Astrocyte of the cerebellum (primary cell): Measurements from ENCODE around the gene VPS51.

Experiments
- DNase-seq: peaks from one replicate; pipeline ENCODE4 v3.0.0-alpha.2; 2011; ENCODE audit warnings: low read depth
- H3K4me3 ChIP-seq: 2 replicates; pipeline ENCODE4 v1.5.1; 2011; ENCODE audit warnings: mild to moderate bottlenecking, low read depth, low read length, moderate library complexity
- in situ Hi-C: cut with HindIII; loops from 2 replicates; pipeline ENCODE4 v1.10.0; 2017; ENCODE audit warnings: low sequenced_read_pairs
- TF ChIP-seq, protein P1 (sequence below): IDR thresholded peaks from 2 replicates; pipeline ENCODE4 v1.5.1; 2012; ENCODE audit warnings: low read length, low read depth, moderate library complexity, mild to moderate bottlenecking; ENCODE audit errors: missing control alignments

The VPS51 gene

DNA sequence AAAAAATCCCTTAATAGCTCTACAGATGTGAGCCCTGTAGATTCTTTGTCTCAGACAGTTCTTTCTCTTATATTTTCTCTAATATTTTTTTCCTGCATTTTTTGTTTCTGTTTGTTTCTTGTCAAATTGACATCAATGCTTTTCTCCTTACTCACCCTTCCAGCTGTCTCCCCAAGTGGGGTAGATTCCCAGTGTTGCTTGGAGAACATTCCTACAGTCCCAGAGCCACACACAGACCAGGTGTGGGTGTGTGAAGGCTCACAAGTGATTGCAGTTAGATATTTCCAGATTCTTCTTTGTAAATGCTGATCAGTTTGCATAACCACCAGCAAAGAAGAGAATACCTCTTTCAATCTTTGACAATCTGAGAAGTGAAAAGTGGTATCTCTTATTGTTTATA is 7.5 kb downstream of the VPS51 start:
- TF ChIP-seq, protein P1, sequence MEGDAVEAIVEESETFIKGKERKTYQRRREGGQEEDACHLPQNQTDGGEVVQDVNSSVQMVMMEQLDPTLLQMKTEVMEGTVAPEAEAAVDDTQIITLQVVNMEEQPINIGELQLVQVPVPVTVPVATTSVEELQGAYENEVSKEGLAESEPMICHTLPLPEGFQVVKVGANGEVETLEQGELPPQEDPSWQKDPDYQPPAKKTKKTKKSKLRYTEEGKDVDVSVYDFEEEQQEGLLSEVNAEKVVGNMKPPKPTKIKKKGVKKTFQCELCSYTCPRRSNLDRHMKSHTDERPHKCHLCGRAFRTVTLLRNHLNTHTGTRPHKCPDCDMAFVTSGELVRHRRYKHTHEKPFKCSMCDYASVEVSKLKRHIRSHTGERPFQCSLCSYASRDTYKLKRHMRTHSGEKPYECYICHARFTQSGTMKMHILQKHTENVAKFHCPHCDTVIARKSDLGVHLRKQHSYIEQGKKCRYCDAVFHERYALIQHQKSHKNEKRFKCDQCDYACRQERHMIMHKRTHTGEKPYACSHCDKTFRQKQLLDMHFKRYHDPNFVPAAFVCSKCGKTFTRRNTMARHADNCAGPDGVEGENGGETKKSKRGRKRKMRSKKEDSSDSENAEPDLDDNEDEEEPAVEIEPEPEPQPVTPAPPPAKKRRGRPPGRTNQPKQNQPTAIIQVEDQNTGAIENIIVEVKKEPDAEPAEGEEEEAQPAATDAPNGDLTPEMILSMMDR: no peak
- DNase-seq: no peak
- in situ Hi-C loops: no loop called here
- no peak overlapping the region for H3K4me3 ChIP-seq

DNA sequence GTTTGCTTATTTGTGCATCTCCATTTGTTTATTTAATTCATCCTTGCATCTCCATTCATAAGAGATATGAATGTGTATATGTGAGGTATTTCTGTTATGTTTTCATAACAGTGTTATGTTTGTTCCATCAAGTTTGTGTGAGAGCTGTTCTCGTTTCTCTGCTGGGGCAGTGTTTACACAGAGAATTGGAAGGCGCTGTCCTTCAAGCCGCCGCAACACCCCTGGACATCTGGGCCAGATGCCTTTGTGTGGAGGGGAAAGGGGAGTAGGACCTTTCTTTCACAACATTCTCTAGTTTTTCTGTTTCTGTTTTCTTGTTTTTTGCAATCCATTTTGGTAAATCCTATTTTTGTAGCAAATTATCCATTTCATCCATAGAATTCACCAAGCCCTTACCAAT is 8.6 kb downstream of the VPS51 start:
- H3K4me3 ChIP-seq: no peak overlapping the region
- in situ Hi-C loops: no loop called here
- TF ChIP-seq, protein P1: no peak
- no peak for DNase-seq

DNA sequence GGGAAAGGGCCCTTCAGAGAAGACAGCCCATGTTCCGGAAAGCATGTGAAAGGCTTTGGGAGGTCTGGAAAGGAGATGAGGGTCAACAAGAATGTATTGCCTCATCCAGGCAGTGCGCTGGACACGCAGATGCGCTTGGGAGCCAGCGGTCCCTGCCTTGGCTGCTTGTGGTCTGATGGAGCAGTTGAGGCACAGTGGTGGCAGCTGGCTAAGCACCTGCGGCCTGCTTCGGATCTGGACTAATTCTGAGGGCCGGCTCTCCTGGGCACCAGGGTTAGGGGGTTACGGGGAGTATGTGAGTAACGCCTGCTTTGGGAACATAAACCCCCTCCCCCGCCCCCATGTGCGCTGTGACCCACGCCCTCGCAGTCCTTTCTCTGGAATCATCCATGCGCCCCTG is 11.1 kb downstream of the VPS51 start:
- no peak overlapping the region for H3K4me3 ChIP-seq
- in situ Hi-C loops: no loop called here
- no peak for DNase-seq
- TF ChIP-seq, protein P1: no peak

DNA sequence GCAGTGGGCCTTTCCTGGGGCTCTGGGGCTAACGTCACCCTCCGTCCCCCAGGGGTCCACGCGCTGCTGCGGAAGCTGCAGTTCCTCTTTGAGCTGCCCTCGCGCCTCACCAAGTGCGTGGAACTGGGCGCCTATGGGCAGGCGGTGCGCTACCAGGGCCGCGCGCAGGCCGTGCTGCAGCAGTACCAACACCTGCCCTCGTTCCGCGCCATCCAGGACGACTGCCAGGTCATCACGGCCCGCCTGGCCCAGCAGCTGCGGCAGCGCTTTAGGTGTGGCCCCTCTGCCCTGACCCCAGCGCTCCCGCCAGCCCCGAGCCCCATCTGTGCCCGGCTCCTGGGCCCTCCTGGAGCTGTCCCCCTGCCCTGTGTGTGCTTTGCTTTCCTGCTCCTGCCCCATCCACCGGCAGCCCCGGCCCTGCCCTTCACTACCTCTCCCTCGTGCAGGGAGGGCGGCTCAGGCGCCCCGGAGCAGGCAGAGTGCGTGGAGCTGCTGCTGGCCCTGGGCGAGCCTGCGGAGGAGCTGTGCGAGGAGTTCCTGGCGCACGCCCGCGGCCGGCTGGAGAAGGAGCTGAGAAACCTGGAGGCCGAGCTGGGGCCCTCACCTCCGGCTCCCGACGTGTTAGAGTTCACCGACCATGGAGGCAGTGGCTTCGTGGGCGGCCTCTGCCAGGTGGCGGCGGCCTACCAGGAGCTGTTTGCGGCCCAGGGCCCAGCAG is 11.9 kb downstream of the VPS51 start:
- DNase-seq: no peak
- TF ChIP-seq, protein P1: no peak
- no peak overlapping the region for H3K4me3 ChIP-seq
- in situ Hi-C loops: no loop called here

DNA sequence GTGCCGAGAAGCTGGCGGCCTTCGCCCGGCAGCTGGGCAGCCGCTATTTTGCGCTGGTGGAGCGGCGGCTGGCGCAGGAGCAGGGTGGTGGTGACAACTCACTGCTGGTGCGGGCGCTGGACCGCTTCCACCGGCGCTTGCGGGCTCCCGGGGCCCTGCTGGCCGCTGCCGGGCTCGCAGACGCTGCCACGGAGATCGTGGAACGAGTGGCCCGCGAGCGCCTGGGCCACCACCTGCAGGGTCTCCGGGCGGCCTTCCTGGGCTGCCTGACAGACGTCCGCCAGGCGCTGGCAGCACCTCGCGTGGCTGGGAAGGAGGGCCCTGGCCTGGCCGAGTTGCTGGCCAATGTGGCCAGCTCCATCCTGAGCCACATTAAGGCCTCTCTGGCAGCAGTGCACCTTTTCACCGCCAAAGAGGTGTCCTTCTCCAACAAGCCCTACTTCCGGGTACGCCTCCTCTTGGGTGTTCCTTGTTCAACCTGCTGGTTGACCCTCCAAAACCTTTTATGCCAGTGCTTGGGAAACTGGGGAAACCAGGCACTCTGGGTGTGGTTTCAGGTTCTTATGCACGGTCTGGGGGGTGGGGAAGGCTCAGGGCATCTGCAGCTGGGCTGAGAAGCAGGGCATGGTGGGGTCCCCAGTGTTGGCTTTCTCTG is 12.6 kb downstream of the VPS51 start:
- TF ChIP-seq, protein P1: no peak
- in situ Hi-C loops: no loop called here
- DNase-seq: no peak
- H3K4me3 ChIP-seq: no peak overlapping the region

DNA sequence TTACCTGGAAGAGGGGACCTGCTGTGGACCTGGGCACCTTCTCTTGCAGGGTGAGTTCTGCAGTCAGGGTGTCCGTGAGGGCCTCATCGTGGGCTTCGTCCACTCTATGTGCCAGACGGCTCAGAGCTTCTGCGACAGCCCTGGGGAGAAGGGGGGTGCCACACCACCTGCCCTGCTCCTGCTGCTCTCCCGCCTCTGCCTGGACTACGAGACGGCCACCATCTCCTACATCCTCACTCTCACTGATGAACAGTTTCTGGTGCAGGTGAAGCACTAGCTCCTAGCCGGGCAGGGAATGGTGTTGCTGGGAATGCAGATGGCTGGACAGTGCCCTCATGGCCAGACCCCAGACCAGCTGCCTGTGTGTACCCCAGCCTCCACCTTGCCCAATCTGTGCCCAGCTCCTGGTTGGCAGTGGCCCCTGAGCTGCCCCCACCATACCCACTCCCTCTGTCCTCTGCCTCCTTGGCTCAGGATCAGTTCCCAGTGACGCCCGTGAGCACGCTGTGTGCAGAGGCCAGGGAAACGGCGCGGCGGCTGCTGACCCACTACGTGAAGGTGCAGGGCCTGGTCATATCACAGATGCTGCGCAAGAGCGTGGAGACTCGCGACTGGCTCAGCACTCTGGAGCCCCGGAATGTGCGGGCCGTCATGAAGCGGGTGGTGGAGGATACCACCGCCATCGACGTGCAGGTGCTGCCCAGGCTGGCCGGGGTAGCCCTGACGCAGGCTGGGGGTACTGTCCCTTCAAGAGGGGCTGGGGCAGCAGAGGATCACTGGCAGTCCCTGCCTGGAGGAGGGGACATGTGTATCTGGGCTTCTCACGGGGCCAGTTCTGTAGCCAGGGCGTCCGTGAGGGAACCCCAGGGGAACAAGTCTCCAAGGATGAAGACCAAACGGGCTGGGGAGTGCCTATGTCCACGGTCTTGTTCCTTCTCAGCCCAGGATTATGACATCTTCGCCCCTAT is 13.5 kb downstream of the VPS51 start:
- H3K4me3 ChIP-seq: no peak overlapping the region
- DNase-seq: no peak
- in situ Hi-C loops: no loop called here
- TF ChIP-seq, protein P1: no peak
